Smooth muscle cell (in vitro differentiated cells): ENCODE measurements around the gene AKAP13. TPM values are rescaled to one million over a fixed set of nuclear protein-coding genes. Genes with fewer than 3 reads are reported as not detected.

Experiments
- DNase-seq: peaks from one replicate; lab custom pipeline; 2025; ENCODE audit not compliant: unreplicated experiment; lab: John Stamatoyannopoulos, UW
- H2AFZ ChIP-seq: fragments of 200-600 bp; sonication (generic); 2 replicates; pipeline ENCODE4 v1.6.0; 2016; ENCODE audit warnings: antibody characterized with exemption, low read depth, mild to moderate bottlenecking
- H3F3A ChIP-seq: fragments of 200-600 bp; sonication (generic); 2 replicates; pipeline ENCODE4 v1.6.0; 2017; ENCODE audit warnings: antibody characterized with exemption, low read depth
- H3K27ac ChIP-seq: fragments of 200-600 bp; sonication (generic); 2 replicates; pipeline ENCODE4 v1.5.1; 2016; ENCODE audit warnings: low read depth, mild to moderate bottlenecking
- H3K27me3 ChIP-seq: fragments of 200-600 bp; sonication (generic); 2 replicates; pipeline ENCODE4 v1.6.1; 2016; ENCODE audit warnings: low read depth, mild to moderate bottlenecking
- H3K36me3 ChIP-seq: fragments of 200-600 bp; sonication (generic); 2 replicates; pipeline ENCODE4 v1.5.1; 2016; ENCODE audit warnings: low read depth
- H3K4me1 ChIP-seq: fragments of 200-600 bp; sonication (generic); 2 replicates; pipeline ENCODE4 v1.5.1; 2016; ENCODE audit warnings: low read depth
- H3K4me2 ChIP-seq: fragments of 200-600 bp; sonication (generic); 2 replicates; pipeline ENCODE4 v1.6.0; 2016; ENCODE audit warnings: mild to moderate bottlenecking
- H3K4me3 ChIP-seq: fragments of 200-600 bp; sonication (generic); 2 replicates; pipeline ENCODE4 v1.5.1; 2016; ENCODE audit warnings: mild to moderate bottlenecking
- H3K79me2 ChIP-seq: fragments of 200-600 bp; sonication (generic); 2 replicates; pipeline ENCODE4 v1.6.0; 2016; ENCODE audit warnings: low read depth, mild to moderate bottlenecking
- H3K9ac ChIP-seq: fragments of 200-600 bp; sonication (generic); 2 replicates; pipeline ENCODE4 v1.6.0; 2016; ENCODE audit warnings: low read depth
- H3K9me3 ChIP-seq: fragments of 200-600 bp; sonication (generic); replicated peaks from 2 replicates; pipeline ENCODE4 v1.5.1; 2016; ENCODE audit warnings: low read depth
- H4K20me1 ChIP-seq: fragments of 200-600 bp; sonication (generic); 2 replicates; pipeline ENCODE4 v1.6.0; 2016; ENCODE audit warnings: low read depth
- CTCF ChIP-seq: fragments of 200-600 bp; sonication (generic); IDR thresholded peaks from 2 replicates; pipeline ENCODE4 v1.5.1; 2017; ENCODE audit warnings: borderline replicate concordance, mild to moderate bottlenecking, antibody characterized with exemption; ENCODE audit not compliant: insufficient read depth, poor library complexity, severe bottlenecking
- WGBS: methylation state at CpG from one replicate; pipeline ENCODE4 v1.1.7; 2016; ENCODE audit warnings: low lambda C conversion rate; 5-methylcytosine and 5-hydroxymethylcytosine counted together
- polyA plus RNA-seq: library from polyadenylated mRNA; unstranded; fragments of >200 nt; fragmentation: Nextera tagmentation; extraction: Ambion mirVana; gene quantifications from 2 replicates; pipeline ENCODE4 v1.2.1, GENCODE V29; 2016
- total RNA-seq: library from RNA; depleted of rRNA; stranded (reverse); fragments of >200 nt; gene quantifications from 2 replicates; pipeline ENCODE4 v1.2.3, GENCODE V29; 2014

Gene AKAP13
- total and polyA plus RNA-seq, 2 experiments from 2014 or later: 43.3 to 63.5 TPM

DNA sequence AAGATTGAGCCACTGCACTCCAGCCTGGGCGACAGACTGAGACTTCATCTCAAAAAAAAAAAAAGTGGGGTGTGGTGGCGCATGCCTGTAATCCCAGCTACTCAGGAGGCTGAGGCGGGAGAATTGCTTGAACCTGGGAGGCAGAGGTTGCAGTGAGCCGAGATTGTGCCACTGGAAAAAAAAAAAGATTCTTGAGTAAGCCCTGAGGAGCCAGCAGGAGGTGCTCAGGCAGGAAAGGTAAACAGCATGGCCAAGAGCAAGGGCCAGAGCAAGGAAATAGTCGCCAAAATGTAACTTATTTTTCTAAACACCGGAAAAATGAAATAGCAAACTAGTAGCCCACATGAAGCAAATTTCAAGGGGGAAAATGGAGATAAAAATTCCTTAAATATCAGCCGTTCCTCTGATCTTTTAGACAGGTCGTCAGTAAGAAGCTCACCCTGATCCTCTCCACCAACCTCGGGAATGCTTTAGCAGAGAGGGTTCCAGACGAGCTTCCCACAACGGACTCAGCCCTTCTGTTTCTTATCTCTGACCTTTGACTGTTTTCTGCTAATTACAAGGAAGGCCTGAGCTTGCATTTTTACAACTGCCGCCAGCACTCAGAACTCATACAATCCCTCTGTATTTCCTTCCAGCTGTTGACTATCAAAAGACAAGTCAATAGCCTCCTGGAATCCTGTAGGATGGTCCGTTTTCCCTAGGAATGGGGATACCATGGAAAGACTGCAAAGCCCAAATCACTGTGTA, 45.0 kb upstream of the AKAP13 start:
- no peaks in the 10 kb centered on the region for H4K20me1 ChIP-seq
- DNase-seq: no peak
- peaks cover 29% of the 10 kb centered on the region for H3K4me1 ChIP-seq
- H2AFZ ChIP-seq: peak overlapping the region; percentile 77
- H3K4me3 ChIP-seq: no peak overlapping the region
- H3F3A ChIP-seq: peaks cover 52% of the 10 kb centered on the region
- TF ChIP-seq CTCF: no peak
- WGBS: 27% methylated on average over 13 of the region's 13 CpGs
- no peaks in the 10 kb centered on the region for H3K27me3 ChIP-seq
- H3K79me2 ChIP-seq: no peaks in the 10 kb centered on the region
- H3K36me3 ChIP-seq: no peaks in the 10 kb centered on the region
- H3K9ac ChIP-seq: no peak overlapping the region
- H3K27ac ChIP-seq: peak overlapping the region; percentile 58
- H3K4me2 ChIP-seq: peak overlapping the region; percentile 63
- H3K9me3 ChIP-seq: no peaks in the 10 kb centered on the region

DNA sequence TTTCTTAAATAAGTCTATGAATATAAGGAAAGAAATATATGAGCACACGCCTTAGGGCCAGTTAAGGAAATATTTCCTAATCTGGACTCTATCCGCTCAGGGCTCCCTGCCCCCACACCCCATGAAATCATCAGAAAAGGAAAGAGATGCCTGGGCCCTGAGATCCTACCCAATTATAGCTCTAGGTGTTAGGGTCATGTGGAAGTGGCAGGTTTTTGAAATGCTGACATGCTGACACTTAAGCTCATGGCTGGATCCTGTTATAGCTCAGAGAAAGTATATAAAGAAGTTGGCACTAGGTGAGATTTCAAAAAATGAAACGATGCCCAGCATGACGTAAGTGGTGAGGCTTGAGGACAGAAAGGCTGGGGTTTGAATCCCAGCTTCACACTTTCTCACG, 43.5 kb upstream of the AKAP13 start:
- Histone ChIP-seq H3K4me3 (no peak overlapping the region), H3K36me3 (no peaks in the 10 kb centered on the region), H3K27me3 (no peaks in the 10 kb centered on the region), H3K79me2 (no peaks in the 10 kb centered on the region), H3K27ac (peak overlapping the region; percentile 32), H4K20me1 (no peaks in the 10 kb centered on the region), H3K9me3 (no peaks in the 10 kb centered on the region), H3F3A (peaks cover 40% of the 10 kb centered on the region), H3K4me1 (peaks cover 18% of the 10 kb centered on the region), H2AFZ (no peak overlapping the region), H3K9ac (no peak overlapping the region), H3K4me2 (peak overlapping the region; percentile 23)
- 65% methylated on average over 5 of the region's 5 CpGs for WGBS
- TF ChIP-seq CTCF: no peak
- DNase-seq: no peak

- Histone ChIP-seq H3K4me1 (peaks cover 18% of the 10 kb centered on the region), H3K4me2 (peak overlapping the region; percentile 23), H3K27ac (peak overlapping the region; percentile 32), H3K4me3 (no peak overlapping the region), H3F3A (peaks cover 34% of the 10 kb centered on the region), H3K36me3 (no peaks in the 10 kb centered on the region), H3K79me2 (no peaks in the 10 kb centered on the region), H2AFZ (peak overlapping the region; percentile 77), H3K9ac (no peak overlapping the region), H3K27me3 (no peaks in the 10 kb centered on the region), H4K20me1 (no peaks in the 10 kb centered on the region), H3K9me3 (no peaks in the 10 kb centered on the region)
- TF ChIP-seq CTCF: no peak
- no peak for DNase-seq
- WGBS: 22% methylated on average over 9 of the region's 9 CpGs
Observed at GRCh38 chr15:85337425-85338074, 42.9 kb upstream of the AKAP13 start.
